Epithelial cell of esophagus (primary cell): ENCODE data around the gene SPACA5.
"Not testable (repeated sequence)": the region's sequence is repeated elsewhere in the genome, so short reads cannot be mapped to it uniquely, and the experiment has no call there.

Source experiments
- DNase-seq: peaks from one replicate; pipeline ENCODE4 v3.0.0; 2010; ENCODE audit warnings: low read depth
- H3K4me3 ChIP-seq: 2 replicates; pipeline ENCODE4 v1.5.1; 2011; ENCODE audit warnings: mild to moderate bottlenecking, low read length, control low read depth
- TF ChIP-seq, protein P1 (sequence below): IDR thresholded peaks from 2 replicates; pipeline ENCODE4 v1.5.1; 2011; ENCODE audit warnings: low read depth, mild to moderate bottlenecking, low read length, control low read depth, inconsistent platforms; ENCODE audit not compliant: insufficient read depth; ENCODE audit errors: missing control alignments

The SPACA5 gene

DNA sequence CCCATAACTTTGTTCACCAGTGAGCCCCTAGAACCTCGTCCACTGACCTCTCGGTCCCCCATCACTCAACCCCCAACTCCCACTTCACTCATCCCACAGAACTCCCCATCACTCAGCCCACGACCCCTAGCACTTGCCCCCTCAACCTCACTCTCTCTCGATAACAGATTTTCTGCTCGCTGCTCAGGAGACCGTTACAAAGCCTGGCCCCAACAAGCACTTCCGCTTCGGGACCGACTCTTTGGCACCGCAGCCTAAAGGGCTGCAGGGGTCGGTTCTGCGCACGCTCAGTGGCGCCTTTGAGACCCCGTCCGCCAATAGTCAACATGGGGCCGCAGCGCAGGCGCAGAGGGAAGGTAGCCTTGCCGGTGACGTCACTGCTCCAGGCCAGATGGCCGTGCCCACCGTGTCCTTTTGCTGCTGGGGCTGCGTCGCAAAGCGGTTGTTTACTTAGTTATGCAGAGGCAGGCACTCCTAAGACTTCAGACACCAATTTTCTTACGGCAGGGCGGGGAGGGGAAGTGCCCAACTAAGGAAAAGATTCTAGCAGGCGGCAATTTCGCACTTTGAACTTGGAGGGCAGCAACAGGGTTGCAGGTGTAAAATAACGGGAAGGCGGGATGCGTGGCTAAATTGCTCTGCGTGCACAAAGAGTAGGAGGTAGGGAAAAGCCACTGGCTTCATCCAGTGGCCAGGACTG, 2.9 kb upstream of the SPACA5 start, which contains the start of gene ZNF182:
Gene ZNF182 (minus strand): TSS at position 232 of the 700 bp plus-strand sequence. CDS start 1,380 bp downstream, outside the sequence.
- H3K4me3 ChIP-seq = peak within 1 kb of the TSS; percentile 71
- TF ChIP-seq, protein P1, sequence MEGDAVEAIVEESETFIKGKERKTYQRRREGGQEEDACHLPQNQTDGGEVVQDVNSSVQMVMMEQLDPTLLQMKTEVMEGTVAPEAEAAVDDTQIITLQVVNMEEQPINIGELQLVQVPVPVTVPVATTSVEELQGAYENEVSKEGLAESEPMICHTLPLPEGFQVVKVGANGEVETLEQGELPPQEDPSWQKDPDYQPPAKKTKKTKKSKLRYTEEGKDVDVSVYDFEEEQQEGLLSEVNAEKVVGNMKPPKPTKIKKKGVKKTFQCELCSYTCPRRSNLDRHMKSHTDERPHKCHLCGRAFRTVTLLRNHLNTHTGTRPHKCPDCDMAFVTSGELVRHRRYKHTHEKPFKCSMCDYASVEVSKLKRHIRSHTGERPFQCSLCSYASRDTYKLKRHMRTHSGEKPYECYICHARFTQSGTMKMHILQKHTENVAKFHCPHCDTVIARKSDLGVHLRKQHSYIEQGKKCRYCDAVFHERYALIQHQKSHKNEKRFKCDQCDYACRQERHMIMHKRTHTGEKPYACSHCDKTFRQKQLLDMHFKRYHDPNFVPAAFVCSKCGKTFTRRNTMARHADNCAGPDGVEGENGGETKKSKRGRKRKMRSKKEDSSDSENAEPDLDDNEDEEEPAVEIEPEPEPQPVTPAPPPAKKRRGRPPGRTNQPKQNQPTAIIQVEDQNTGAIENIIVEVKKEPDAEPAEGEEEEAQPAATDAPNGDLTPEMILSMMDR = no peak
- peak; percentile 79 for DNase-seq

DNA sequence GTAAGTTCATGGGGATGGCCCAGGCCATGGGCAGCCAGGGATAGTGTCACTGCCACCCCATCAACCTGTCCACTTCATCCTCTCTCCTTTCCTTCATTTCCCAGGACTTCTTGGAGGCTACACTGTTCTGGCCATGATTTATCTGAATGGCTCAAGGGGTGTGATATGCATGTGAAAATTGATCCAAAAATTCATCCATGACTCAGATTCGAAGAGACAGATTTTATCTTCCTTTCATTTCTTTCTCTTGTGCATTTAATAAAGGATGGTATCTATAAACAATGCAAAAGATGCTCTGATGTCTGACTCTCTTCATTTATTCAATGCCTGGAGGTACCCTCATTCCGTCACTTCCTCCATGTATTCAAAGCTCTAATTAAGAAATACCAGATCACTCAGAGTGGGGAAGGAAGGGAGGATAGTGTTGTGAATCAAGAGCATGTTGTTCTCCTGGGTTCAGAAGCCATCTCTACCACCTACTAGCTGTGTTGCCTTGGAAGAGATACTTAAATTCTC, 2.7 kb downstream of the SPACA5 start:
- not testable (repeated sequence) for DNase-seq

DNA sequence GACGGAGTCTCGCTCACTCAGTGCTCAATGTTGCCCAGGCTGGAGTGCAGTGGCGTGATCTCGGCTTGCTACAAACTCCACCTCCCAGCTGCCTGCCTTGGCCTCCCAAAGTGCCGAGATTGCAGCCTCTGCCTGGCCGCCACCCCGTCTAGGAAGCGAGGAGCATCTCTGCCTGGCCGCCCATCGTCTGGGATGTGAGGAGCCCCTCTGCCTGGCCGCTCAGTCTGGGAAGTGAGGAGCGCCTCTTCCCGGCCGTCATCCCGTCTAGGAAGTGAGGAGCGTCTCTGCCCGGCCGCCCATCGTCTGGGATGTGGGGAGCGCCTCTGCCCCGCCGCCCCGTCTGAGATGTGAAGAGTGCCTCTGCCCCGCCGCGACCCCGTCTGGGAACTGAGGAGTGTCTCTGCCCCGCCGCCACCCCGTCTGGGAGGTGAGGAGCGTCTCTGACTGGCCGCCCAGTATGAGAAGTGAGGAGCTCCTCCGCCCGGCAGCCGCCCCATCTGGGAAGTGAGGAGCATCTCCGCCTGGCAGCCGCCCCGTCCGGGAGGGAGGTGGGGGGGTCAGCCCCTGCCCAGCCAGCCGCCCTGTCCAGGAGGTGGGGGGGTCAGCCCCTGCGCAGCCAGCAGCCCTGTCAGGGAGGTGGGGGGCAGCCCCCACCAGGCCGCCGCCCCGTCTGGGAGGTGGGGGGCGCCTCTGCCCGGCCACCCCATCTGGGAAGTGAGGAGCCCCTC, 10.0 kb downstream of the SPACA5 start:
- H3K4me3 ChIP-seq, DNase-seq: not testable (repeated sequence)

More for the DNA sequence above, 2.7 kb downstream of the SPACA5 start:
- H3K4me3 ChIP-seq = not testable (repeated sequence)

DNA sequence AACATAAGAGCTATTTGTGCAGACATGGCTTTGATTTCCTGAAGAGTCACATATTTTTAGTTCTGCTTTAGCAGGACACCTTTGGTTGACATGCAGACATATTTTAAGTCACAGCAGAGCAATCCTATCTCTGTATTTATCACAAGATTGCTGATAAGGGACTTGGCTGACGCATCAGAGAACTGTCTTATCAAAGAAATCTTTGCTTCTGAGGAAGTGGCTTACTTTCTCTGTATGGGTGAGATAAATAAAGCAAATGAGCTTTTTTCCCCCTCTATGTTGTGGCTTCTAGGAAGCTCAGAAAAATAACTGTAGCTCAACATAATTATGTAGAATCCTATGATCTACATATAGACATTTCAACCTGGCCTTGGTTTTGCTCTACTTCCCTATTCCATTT, 13.1 kb downstream of the SPACA5 start:
- DNase-seq, H3K4me3 ChIP-seq: not testable (repeated sequence)

DNA sequence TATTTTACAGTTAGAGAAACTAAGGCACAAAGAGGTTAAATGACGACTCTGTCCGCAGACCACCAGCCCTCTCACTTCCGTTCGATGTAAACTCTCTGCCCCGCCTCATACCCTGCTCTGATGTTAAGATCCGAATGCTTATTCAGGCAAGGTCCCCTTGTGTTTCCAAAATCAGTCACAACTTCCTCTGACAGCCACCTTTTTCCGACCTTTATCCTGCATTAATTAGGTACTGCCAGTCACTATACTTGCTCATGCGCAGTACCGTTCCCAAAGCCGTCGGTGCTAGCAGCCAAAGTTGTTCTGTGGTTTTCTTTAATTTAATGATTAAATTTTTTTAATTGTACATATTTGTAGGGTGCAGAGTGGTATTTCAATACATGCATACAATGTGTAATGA, 13.7 kb downstream of the SPACA5 start:
- DNase-seq = not testable (repeated sequence)

DNA sequence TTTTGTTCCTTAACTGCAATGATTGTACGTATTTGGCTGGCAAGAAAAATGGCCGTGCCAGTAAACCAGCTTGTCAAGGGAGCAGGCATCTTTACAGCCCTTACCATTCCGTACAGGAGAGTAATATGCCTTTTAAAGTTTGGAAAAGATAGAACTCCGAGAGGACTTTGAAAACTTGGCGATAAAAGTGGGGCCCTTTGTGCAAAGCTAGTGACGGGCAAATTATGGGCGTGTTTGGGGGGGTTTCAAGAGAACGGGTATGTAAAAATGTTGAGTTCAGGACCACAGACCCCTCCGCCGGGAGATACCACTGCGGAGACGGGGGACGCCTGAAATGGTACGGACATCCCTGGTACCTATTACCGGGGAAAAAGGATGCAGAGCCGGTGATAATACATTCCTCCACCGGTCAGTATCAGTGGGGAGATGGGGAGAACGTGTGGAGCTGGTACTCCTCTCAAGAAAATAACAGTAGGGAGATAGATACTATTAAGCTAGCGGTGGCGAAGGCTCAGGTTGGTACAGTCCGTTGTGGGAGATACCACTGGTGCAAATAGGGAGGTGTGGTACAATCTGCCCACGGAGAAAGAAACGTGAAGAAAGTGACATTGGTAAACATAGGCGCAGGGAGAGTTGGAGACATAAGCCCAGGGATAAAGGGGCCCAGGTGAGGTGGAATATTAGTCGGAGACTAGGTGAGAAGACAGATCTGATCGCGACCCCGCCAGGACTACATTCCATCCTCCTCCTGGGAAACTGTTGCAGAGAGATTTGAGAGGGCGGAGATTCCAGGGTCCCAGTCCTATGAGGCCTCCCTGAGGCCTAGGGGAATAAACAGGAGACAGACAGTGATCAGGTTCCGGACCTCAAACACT, 14.5 kb downstream of the SPACA5 start:
- peak; percentile 77 for DNase-seq
- peak overlapping the region; percentile 68 for H3K4me3 ChIP-seq
- TF ChIP-seq, protein P1 = no peak

More for the DNA sequence above, 13.7 kb downstream of the SPACA5 start:
- peak overlapping the region; percentile 68 for H3K4me3 ChIP-seq

DNA sequence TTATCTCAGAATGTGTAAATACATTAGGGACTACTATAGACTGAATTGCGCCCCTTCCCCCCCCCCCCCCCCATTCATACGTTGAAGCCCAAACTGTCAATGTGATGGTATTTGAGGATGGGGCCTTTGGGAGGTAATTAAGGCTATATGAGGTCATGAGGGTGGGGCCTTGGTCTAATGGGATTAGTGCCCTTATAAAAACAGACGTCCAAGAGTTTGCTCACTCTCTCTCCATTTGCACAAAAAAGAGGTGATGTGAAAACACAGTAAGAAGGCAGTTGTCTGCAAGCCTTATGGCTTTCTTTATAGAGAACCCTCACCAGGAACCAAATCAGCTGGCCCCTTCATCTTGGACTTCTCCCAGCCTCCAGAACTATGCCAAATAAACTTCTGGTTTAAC, 15.3 kb downstream of the SPACA5 start:
- TF ChIP-seq, protein P1 = no peak
- no peak for DNase-seq
- H3K4me3 ChIP-seq = no peak overlapping the region

DNA sequence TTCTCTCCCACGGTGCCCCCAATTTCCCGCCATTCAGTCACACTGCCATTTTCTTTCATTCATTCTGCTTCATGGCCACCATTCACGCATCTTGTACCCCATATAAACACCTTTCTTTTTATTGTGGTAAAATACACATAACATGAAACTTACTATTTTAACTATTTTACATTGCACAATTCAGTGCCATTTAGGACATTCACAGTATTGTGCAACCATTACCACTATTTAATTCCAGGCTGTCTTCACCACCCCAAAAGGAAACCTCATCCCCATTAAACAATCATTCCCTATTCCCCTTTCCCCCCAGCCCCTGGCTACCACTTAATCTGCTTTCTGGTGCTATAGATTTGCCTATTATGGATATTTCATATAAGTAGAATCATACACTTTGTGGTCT, 15.9 kb downstream of the SPACA5 start:
- H3K4me3 ChIP-seq = no peak overlapping the region
- TF ChIP-seq, protein P1 = no peak
- DNase-seq = no peak
